OCI-LY3 (cell line): ENCODE results near the gene LPCAT3.

Experiments used
- EZH2phosphoT487 ChIP-seq: fragments of 200-600 bp; shearing (Covaris generic); IDR thresholded peaks from 2 replicates; pipeline ENCODE4 v1.6.1; 2018; ENCODE audit warnings: antibody characterized with exemption, mixed run types, low read depth
- TF ChIP-seq, protein P1 (sequence below): fragments of 200-600, 300-600 bp; sonication (generic); IDR thresholded peaks from 2 replicates; pipeline ENCODE4 v1.5.1; 2014; ENCODE audit warnings: antibody characterized with exemption, low read length, low read depth

DNA sequence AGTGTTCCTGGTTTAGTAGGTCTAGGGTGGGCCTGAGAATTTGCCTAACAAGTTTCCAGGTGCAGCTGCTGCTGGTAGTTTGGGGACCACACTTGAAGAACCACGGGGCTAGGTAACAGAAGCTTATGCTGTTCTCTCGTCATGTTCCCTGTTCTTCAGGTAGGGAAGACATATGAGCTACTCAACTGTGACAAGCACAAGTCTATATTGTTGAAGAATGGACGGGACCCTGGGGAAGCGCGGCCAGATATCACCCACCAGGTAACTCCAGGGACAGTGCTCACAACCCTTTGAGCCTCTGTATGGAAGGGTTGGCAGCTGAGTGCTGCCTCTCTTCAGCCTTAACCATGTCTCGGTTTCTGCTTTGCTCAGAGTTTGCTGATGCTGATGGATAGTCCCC is 44.1 kb downstream of the LPCAT3 start:
- TF ChIP-seq, protein P1, sequence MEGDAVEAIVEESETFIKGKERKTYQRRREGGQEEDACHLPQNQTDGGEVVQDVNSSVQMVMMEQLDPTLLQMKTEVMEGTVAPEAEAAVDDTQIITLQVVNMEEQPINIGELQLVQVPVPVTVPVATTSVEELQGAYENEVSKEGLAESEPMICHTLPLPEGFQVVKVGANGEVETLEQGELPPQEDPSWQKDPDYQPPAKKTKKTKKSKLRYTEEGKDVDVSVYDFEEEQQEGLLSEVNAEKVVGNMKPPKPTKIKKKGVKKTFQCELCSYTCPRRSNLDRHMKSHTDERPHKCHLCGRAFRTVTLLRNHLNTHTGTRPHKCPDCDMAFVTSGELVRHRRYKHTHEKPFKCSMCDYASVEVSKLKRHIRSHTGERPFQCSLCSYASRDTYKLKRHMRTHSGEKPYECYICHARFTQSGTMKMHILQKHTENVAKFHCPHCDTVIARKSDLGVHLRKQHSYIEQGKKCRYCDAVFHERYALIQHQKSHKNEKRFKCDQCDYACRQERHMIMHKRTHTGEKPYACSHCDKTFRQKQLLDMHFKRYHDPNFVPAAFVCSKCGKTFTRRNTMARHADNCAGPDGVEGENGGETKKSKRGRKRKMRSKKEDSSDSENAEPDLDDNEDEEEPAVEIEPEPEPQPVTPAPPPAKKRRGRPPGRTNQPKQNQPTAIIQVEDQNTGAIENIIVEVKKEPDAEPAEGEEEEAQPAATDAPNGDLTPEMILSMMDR, result no peak
- TF ChIP-seq EZH2phosphoT487, result no peak
